ENCODE measurements around the gene SUMO1. TPM values are rescaled to one million over a fixed set of nuclear protein-coding genes. Genes with fewer than 3 reads are reported as not detected.

The SUMO1 gene
- total and polyA plus RNA-seq, 2 donors (not counting 1 experiment from before 2014, with no cell fraction given), result 15.6 to 60.0 TPM

DNA sequence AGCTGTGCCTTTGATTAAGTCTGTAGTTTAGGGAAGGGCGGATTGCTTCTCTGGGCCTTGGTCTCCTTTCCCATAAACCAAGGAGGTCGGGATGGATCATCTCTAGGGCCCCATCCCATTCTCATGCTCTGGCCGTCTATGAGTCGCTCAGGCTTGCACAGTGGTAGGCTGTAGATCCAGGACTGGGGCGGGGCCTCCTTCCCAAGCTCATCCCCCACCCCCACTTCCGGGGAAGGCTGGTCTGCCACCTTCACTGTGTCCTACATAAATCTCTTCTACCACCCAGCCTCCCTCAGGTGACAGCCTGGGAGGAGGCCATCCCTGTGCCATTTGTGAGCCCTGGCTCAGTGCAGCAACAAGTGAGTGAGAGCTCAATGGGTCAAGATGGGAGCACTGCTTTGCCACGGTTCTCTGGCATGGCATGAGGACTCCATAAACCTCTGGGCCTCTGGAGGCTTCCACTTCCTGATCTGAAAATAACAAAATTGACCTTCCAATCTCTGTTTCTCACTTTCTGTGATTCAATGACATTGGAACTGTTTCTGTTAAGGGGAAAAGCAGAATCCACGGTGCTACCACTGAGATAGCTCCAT is 68.5 kb downstream of the SUMO1 start:
- intact Hi-C loops (cut with micrococcal nuclease), result no loop called here

GRCh38 chr2:202169131-202169530 is 69.3 kb downstream of the SUMO1 start:
- ChIA-PET CTCF (interaction anchor here (0.7 to 0.9 kb wide), 2 partner anchors 9 to 10 kb away, joined by 3 to 4 read pairs; no protein-coding TSS in a partner anchor), POLR2A (no interaction called here)
- Histone ChIP-seq H3K4me1 (ENCODE audit: control insufficient read depth in 2 of 2, insufficient read depth in 2 of 2, low read length in 2 of 2) (peaks cover 15 to 16% of the 10 kb centered on the region in 2 donors), H3K9ac (ENCODE audit: low read length) (no peak overlapping the region), H3K4me3 (ENCODE audit: control extremely low read depth in 1 of 5, extremely low read depth in 1 of 5, insufficient read depth in 1 of 5, low read depth in 2 of 5, low read length in 4 of 5) (no peak overlapping the region), H3K27me3 (replicated peaks in 1 of 4; ENCODE audit: control extremely low read depth in 1 of 4, control insufficient read depth in 3 of 4, insufficient read depth in 4 of 4, low read length in 3 of 4) (peaks cover 0 to 3% (median 0%) of the 10 kb centered on the region in 4 experiments), H3K27ac (ENCODE audit: low read length in 2 of 2) (no peak overlapping the region), H4K20me1 (ENCODE audit: control insufficient read depth, insufficient read depth, low read length, poor library complexity, severe bottlenecking) (no peaks in the 10 kb centered on the region), H3K4me2 (replicated peaks; ENCODE audit: low read depth, low read length, poor library complexity, severe bottlenecking) (no peak overlapping the region), H3K79me2 (ENCODE audit: control insufficient read depth, insufficient read depth, low read length) (no peaks in the 10 kb centered on the region), H3K36me3 (replicated peaks in 1 of 2; ENCODE audit: control extremely low read depth in 1 of 2, control insufficient read depth in 1 of 2, extremely low read depth in 1 of 2, insufficient read depth in 2 of 2, low read length in 1 of 2) (no peaks in the 10 kb centered on the region), H3K9me3 (ENCODE audit: control extremely low read depth in 1 of 3, control insufficient read depth in 2 of 3, insufficient read depth in 1 of 3, low read length in 2 of 3) (no peaks in the 10 kb centered on the region), H2AFZ (ENCODE audit: insufficient read depth, low read depth, low read length, poor library complexity, severe bottlenecking) (no peak overlapping the region)
- Mint-ChIP-seq H3K9me3 (ENCODE audit: insufficient read depth) (no peaks in the 10 kb centered on the region), H3K4me3 (no peak overlapping the region), H3K4me1 (peaks cover 15% of the 10 kb centered on the region), H3K27ac (no peak overlapping the region), H3K27me3 (peaks cover 4% of the 10 kb centered on the region)
- TF ChIP-seq, protein P1, sequence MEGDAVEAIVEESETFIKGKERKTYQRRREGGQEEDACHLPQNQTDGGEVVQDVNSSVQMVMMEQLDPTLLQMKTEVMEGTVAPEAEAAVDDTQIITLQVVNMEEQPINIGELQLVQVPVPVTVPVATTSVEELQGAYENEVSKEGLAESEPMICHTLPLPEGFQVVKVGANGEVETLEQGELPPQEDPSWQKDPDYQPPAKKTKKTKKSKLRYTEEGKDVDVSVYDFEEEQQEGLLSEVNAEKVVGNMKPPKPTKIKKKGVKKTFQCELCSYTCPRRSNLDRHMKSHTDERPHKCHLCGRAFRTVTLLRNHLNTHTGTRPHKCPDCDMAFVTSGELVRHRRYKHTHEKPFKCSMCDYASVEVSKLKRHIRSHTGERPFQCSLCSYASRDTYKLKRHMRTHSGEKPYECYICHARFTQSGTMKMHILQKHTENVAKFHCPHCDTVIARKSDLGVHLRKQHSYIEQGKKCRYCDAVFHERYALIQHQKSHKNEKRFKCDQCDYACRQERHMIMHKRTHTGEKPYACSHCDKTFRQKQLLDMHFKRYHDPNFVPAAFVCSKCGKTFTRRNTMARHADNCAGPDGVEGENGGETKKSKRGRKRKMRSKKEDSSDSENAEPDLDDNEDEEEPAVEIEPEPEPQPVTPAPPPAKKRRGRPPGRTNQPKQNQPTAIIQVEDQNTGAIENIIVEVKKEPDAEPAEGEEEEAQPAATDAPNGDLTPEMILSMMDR (IDR thresholded peaks at IDR 0.05), result no peak
- intact Hi-C loops (cut with micrococcal nuclease), result no loop called here
- ATAC-seq (ENCODE audit: low read depth) (no peak), DNase-seq (no peak)

More for the DNA sequence above, 68.5 kb downstream of the SUMO1 start:
- no peak for ATAC-seq (ENCODE audit: low read depth)
- Mint-ChIP-seq H3K27ac (no peak overlapping the region), H3K9me3 (ENCODE audit: insufficient read depth) (no peaks in the 10 kb centered on the region), H3K4me1 (peaks cover 15% of the 10 kb centered on the region), H3K4me3 (no peak overlapping the region), H3K27me3 (peaks cover 4% of the 10 kb centered on the region)
- POLR2A ChIA-PET, result no interaction called here
- TF ChIP-seq, protein P1 (IDR thresholded peaks at IDR 0.05), result no peak
- no peak for TF ChIP-seq EZH2 (IDR thresholded peaks at IDR 0.05; ENCODE audit: borderline replicate concordance, insufficient read depth, low read depth, low read length, poor library complexity, severe bottlenecking)
- Histone ChIP-seq H4K20me1 (ENCODE audit: control insufficient read depth, insufficient read depth, low read length, poor library complexity, severe bottlenecking) (no peaks in the 10 kb centered on the region), H3K9me3 (ENCODE audit: control extremely low read depth in 1 of 3, control insufficient read depth in 2 of 3, insufficient read depth in 1 of 3, low read length in 2 of 3) (no peaks in the 10 kb centered on the region), H2AFZ (ENCODE audit: insufficient read depth, low read depth, low read length, poor library complexity, severe bottlenecking) (no peak overlapping the region), H3K36me3 (replicated peaks in 1 of 2; ENCODE audit: control extremely low read depth in 1 of 2, control insufficient read depth in 1 of 2, extremely low read depth in 1 of 2, insufficient read depth in 2 of 2, low read length in 1 of 2) (no peaks in the 10 kb centered on the region), H3K9ac (ENCODE audit: low read length) (no peak overlapping the region), H3K4me3 (ENCODE audit: control extremely low read depth in 1 of 5, extremely low read depth in 1 of 5, insufficient read depth in 1 of 5, low read depth in 2 of 5, low read length in 4 of 5) (no peak overlapping the region), H3K79me2 (ENCODE audit: control insufficient read depth, insufficient read depth, low read length) (no peaks in the 10 kb centered on the region), H3K4me2 (replicated peaks; ENCODE audit: low read depth, low read length, poor library complexity, severe bottlenecking) (no peak overlapping the region), H3K27ac (ENCODE audit: low read length in 2 of 2) (no peak overlapping the region), H3K27me3 (replicated peaks in 1 of 4; ENCODE audit: control extremely low read depth in 1 of 4, control insufficient read depth in 3 of 4, insufficient read depth in 4 of 4, low read length in 3 of 4) (peaks cover 0 to 3% (median 0%) of the 10 kb centered on the region in 4 experiments), H3K4me1 (ENCODE audit: control insufficient read depth in 2 of 2, insufficient read depth in 2 of 2, low read length in 2 of 2) (peaks cover 15 to 16% of the 10 kb centered on the region in 2 donors)
- no peak for DNase-seq
- 98% methylated on average over 8 of the region's 8 CpGs for WGBS (ENCODE audit: insufficient coverage)
- CTCF ChIA-PET, result interaction anchor here (0.9 to 1.4 kb wide), 2 partner anchors 9 kb away, joined by 3 to 4 read pairs; no protein-coding TSS in a partner anchor

Measured in B cell (primary cell).